ENCODE measurements around the gene FXYD3. TPM values are rescaled to one million over a fixed set of nuclear protein-coding genes. Genes with fewer than 3 reads are reported as not detected.

Gene FXYD3
- total and polyA plus RNA-seq, 7 experiments from 2014 or later, result not detected

DNA sequence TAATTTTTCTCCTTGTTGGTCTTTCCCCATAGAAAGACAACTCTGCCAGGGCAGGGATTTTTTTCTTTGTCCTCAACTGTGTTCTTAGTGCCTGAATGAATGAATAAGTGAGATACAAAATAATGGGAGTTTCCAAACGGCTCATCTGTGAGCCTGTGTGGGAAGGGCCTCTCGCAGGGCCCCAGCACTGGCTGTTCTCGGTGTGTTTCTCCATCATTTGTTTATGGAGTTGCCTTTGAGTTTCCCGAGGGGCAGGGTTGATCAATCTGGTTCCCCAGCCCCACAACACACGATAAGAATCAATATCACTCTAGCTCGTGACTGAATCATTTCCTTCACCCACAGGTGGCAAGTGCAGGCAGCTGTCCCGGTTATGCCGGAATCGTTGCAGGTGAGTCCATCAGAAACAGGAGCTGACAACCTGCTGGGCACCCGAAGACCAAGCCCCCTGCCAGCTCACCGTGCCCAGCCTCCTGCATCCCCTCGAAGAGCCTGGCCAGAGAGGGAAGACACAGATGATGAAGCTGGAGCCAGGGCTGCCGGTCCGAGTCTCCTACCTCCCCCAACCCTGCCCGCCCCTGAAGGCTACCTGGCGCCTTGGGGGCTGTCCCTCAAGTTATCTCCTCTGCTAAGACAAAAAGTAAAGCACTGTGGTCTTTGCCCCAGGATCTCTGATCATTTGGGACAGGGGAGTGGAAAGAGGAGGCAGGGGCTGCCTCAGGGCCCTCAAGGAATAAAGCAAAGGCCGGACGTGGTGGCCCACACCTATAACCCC, 53.8 kb downstream of the FXYD3 start:
- intact Hi-C loops (cut with micrococcal nuclease), result no loop called here
- Mint-ChIP-seq H3K27me3 (no peaks in the 10 kb centered on the region), H3K4me3 (peak overlapping the region in 4 of 10 donors; percentile 19 to 57 (median 35)), H3K9me3 (peaks cover 3 to 29% (median 13%) of the 10 kb centered on the region in 11 donors), H3K36me3 (peaks cover 26 to 76% (median 39%) of the 10 kb centered on the region in 5 donors), H3K27ac (peak overlapping the region; percentile 13 to 94 (median 89)), H3K4me1 (peaks cover 22 to 57% (median 45%) of the 10 kb centered on the region in 7 donors)
- CTCF ChIA-PET, result no interaction called here
- Histone ChIP-seq H3K27ac (ENCODE audit: low read depth, low read length) (peak overlapping the region; percentile 7), H3K27me3 (ENCODE audit: control insufficient read depth in 2 of 2, insufficient read depth in 2 of 2, low read length in 2 of 2) (no peaks in the 10 kb centered on the region), H3K9me3 (ENCODE audit: control insufficient read depth in 2 of 3, low read length in 3 of 3) (peaks cover 0 to 18% (median 10%) of the 10 kb centered on the region in 3 experiments), H3K4me1 (ENCODE audit: control insufficient read depth in 2 of 2, insufficient read depth in 2 of 2, low read length in 2 of 2) (peaks cover 34 to 42% of the 10 kb centered on the region in 2 donors), H3K4me3 (ENCODE audit: low read length) (no peak overlapping the region), H3K36me3 (ENCODE audit: control insufficient read depth in 2 of 3, insufficient read depth in 3 of 3, low read length in 3 of 3) (peaks cover 23 to 67% (median 28%) of the 10 kb centered on the region in 3 experiments)
- POLR2A ChIA-PET, result interaction anchor here (0.6 to 2.3 kb wide), 7 partner anchors 9 to 172 kb away, joined by 3 to 9 read pairs (median 5); no protein-coding TSS in a partner anchor
- DNase-seq (no peak), ATAC-seq (no peak)

DNA sequence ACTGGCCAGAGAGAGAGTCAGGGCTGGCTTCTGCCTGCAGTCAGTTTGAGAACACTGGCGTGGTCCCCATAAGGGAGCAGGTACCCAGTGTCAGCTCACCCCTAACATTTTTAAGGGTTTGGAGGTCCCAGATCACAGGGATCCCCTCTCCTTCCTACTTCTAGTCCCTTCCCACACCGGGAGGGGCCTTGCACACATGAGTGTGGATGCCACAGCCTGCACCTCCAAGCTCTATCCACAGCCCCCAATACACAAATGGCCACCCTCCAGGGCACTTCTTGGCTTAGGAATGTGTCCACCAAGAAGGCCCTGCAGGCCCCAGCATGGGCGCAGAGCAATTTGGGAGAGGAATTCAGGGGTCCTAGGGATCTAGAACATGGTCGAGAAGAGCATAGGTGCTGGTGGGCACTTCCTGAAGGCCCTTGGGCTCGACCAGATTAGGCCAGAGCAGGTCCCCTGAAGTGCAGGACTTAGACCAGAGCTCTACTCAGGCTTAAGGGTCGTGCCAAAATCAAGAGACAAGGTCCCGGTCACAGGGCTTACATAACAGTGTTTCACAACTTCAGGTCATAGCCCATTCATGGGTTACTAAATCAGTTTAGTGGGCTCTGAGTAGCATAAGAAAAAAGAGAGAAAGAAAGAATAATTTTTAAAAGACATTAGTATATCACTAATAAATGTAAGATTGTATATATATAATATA, 54.9 kb downstream of the FXYD3 start:
- no peak overlapping the region for H3K27ac ChIP-seq (ENCODE audit: low read depth, low read length)
- H3K27me3 ChIP-seq (ENCODE audit: control insufficient read depth in 2 of 2, insufficient read depth in 2 of 2, low read length in 2 of 2), result no peaks in the 10 kb centered on the region
- Mint-ChIP-seq H3K27ac (peak overlapping the region in 8 of 9 donors; percentile 40 to 94 (median 84)), H3K4me1 (peaks cover 29 to 60% (median 50%) of the 10 kb centered on the region in 7 donors), H3K36me3 (peaks cover 17 to 67% (median 28%) of the 10 kb centered on the region in 5 donors), H3K27me3 (no peaks in the 10 kb centered on the region), H3K4me3 (no peak overlapping the region), H3K9me3 (peaks cover 3 to 18% (median 10%) of the 10 kb centered on the region in 11 donors)
- no peak overlapping the region for H3K4me3 ChIP-seq (ENCODE audit: low read length)
- ChIA-PET CTCF (no interaction called here), POLR2A (interaction anchor here (0.9 to 2.3 kb wide), 3 partner anchors 10 to 41 kb away, joined by 3 to 9 read pairs (median 5); no protein-coding TSS in a partner anchor)
- H3K36me3 ChIP-seq (ENCODE audit: control insufficient read depth in 2 of 3, insufficient read depth in 3 of 3, low read length in 3 of 3), result peaks cover 13 to 56% (median 22%) of the 10 kb centered on the region in 3 experiments
- H3K9me3 ChIP-seq (ENCODE audit: control insufficient read depth in 2 of 3, low read length in 3 of 3), result peaks cover 0 to 12% (median 10%) of the 10 kb centered on the region in 3 experiments
- intact Hi-C loops (cut with micrococcal nuclease), result loop anchor here (2.0 to 5.0 kb wide), 2 partner anchors 16 to 42 kb away; partner anchors contain the start of gene FXYD5 (in 1 of the 2)
- peaks cover 34 to 42% of the 10 kb centered on the region in 2 donors for H3K4me1 ChIP-seq (ENCODE audit: control insufficient read depth in 2 of 2, insufficient read depth in 2 of 2, low read length in 2 of 2)
- peak in 1 of 9 donors; percentile 24 for DNase-seq
- ATAC-seq, result peak; percentile 10

DNA sequence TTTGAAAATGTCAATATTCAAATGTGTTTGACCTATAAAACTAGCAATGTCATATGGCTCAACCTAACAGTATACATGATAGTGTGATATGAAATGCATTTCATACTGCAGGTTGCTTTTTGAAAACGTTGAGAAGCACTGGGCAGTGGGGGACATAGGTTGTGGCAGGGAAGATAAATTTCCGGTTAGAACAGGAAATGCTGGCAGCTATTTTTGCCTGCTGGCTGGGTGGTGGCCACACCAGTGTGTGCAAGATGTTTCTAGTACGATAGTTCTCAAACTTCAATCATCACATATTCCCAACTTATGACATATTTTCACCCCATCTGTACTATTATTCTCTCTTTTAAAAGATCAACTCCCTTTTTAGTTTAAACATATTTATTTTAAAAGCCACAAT, 56.1 kb downstream of the FXYD3 start:
- Mint-ChIP-seq H3K27ac (peak overlapping the region; percentile 58 to 94 (median 82)), H3K4me3 (peak overlapping the region in 7 of 10 donors; percentile 4 to 62 (median 34)), H3K36me3 (peaks cover 5 to 55% (median 15%) of the 10 kb centered on the region in 5 donors), H3K4me1 (peaks cover 31 to 60% (median 50%) of the 10 kb centered on the region in 7 donors), H3K9me3 (peaks cover 0 to 6% (median 0%) of the 10 kb centered on the region in 11 donors), H3K27me3 (no peaks in the 10 kb centered on the region)
- no peaks in the 10 kb centered on the region for H3K27me3 ChIP-seq (ENCODE audit: control insufficient read depth in 2 of 2, insufficient read depth in 2 of 2, low read length in 2 of 2)
- no peak for DNase-seq
- ChIA-PET POLR2A (interaction anchor here (0.6 to 2.3 kb wide), 15 partner anchors 8 to 85 kb away, joined by 3 to 9 read pairs (median 4); partner anchors contain the start of gene FXYD5), CTCF (interaction anchor here (0.6 to 1.3 kb wide), 2 partner anchors 73 to 87 kb away, joined by 3 read pairs; no protein-coding TSS in a partner anchor)
- peaks cover 0 to under 1% (median under 1%) of the 10 kb centered on the region in 3 experiments for H3K9me3 ChIP-seq (ENCODE audit: control insufficient read depth in 2 of 3, low read length in 3 of 3)
- no peak overlapping the region for H3K4me3 ChIP-seq (ENCODE audit: low read length)
- H3K27ac ChIP-seq (ENCODE audit: low read depth, low read length), result peak overlapping the region; percentile 40
- peak; percentile 51 for ATAC-seq
- intact Hi-C loops (cut with micrococcal nuclease), result loop anchor here (2.0 to 5.0 kb wide), 2 partner anchors 17 to 41 kb away; partner anchors contain the start of gene FXYD5 (in 1 of the 2)
- H3K36me3 ChIP-seq (ENCODE audit: control insufficient read depth in 2 of 3, insufficient read depth in 3 of 3, low read length in 3 of 3), result peaks cover 1 to 44% (median 11%) of the 10 kb centered on the region in 3 experiments
- peaks cover 30 to 38% of the 10 kb centered on the region in 2 donors for H3K4me1 ChIP-seq (ENCODE audit: control insufficient read depth in 2 of 2, insufficient read depth in 2 of 2, low read length in 2 of 2)

Other genes starting within 250 kb of the FXYD3 start
- 10 to 100 TPM in 1 of 5 experiments, 1 to 10 TPM in 4; 2.0 to 13.1 (median 3.5) TPM for gene ZNF30, start 188.9 kb upstream of the FXYD3 start, total RNA-seq
- 10 to 100 TPM; 10.2 to 13.0 TPM for gene ZNF30, start 188.9 kb upstream of the FXYD3 start, polyA plus RNA-seq
- 10 to 100 TPM; 11.0 to 33.9 (median 14.7) TPM for gene ZNF792, start 151.6 kb upstream of the FXYD3 start, total RNA-seq
- 10 to 100 TPM; 18.3 to 23.5 TPM for gene ZNF792, start 151.6 kb upstream of the FXYD3 start, polyA plus RNA-seq
- gene GRAMD1A, start 115.5 kb upstream of the FXYD3 start, total RNA-seq, result 100 to 1,000 TPM in 4 of 5 experiments, 10 to 100 TPM in 1; 90.1 to 286 (median 253) TPM
- 10 to 100 TPM; 33.6 to 74.9 TPM for gene GRAMD1A, start 115.5 kb upstream of the FXYD3 start, polyA plus RNA-seq
- gene SCN1B, start 85.4 kb upstream of the FXYD3 start, total RNA-seq, result 1 to 10 TPM in 4 of 5 experiments, under 1 TPM in 1; 0.48 to 1.9 (median 1.8) TPM
- gene SCN1B, start 85.4 kb upstream of the FXYD3 start, polyA plus RNA-seq, result under 1 TPM in 1 of 2 donors, not detected in 1; 0.23 TPM
- gene HPN, start 74.1 kb upstream of the FXYD3 start, total RNA-seq, result not detected
- gene HPN, start 74.1 kb upstream of the FXYD3 start, polyA plus RNA-seq, result not detected
- 1 to 10 TPM in 1 of 5 experiments, under 1 TPM in 4; 0.19 to 1.6 (median 0.51) TPM for gene LGI4, start 19.2 kb downstream of the FXYD3 start, total RNA-seq
- not detected for gene LGI4, start 19.2 kb downstream of the FXYD3 start, polyA plus RNA-seq
- 1 to 10 TPM in 1 of 5 experiments, under 1 TPM in 2, not detected in 2; 0.46 to 1.2 (median 0.78) TPM for gene FXYD1, start 23.0 kb downstream of the FXYD3 start, total RNA-seq
- gene FXYD1, start 23.0 kb downstream of the FXYD3 start, polyA plus RNA-seq, result under 1 TPM in 1 of 2 donors, not detected in 1; 0.91 TPM
- 10 to 100 TPM in 1 of 5 experiments, 1 to 10 TPM in 4; 1.8 to 13.2 (median 3.5) TPM for gene FXYD7, start 27.4 kb downstream of the FXYD3 start, total RNA-seq
- gene FXYD7, start 27.4 kb downstream of the FXYD3 start, polyA plus RNA-seq, result 1 to 10 TPM; 2.1 to 2.6 TPM
- 100 to 1,000 TPM; 362 to 458 (median 387) TPM for gene FXYD5, start 38.9 kb downstream of the FXYD3 start, total RNA-seq
- gene FXYD5, start 38.9 kb downstream of the FXYD3 start, polyA plus RNA-seq, result 100 to 1,000 TPM; 464 to 575 TPM
- gene FAM187B, start 112.9 kb downstream of the FXYD3 start, total RNA-seq, result not detected
- not detected for gene FAM187B, start 112.9 kb downstream of the FXYD3 start, polyA plus RNA-seq
- gene LSR, start 133.2 kb downstream of the FXYD3 start, total RNA-seq, result 10 to 100 TPM in 4 of 5 experiments, 1 to 10 TPM in 1; 4.6 to 59.3 (median 25.1) TPM
- gene LSR, start 133.2 kb downstream of the FXYD3 start, polyA plus RNA-seq, result 10 to 100 TPM; 23.4 to 39.1 TPM
- gene USF2, start 153.1 kb downstream of the FXYD3 start, total RNA-seq, result 100 to 1,000 TPM; 145 to 256 (median 225) TPM
- gene USF2, start 153.1 kb downstream of the FXYD3 start, polyA plus RNA-seq, result 1 to 10 TPM; 6.8 to 7.0 TPM
- 1 to 10 TPM in 2 of 5 experiments, under 1 TPM in 3; 0.44 to 2.5 (median 0.66) TPM for gene HAMP, start 166.7 kb downstream of the FXYD3 start, total RNA-seq
- not detected for gene HAMP, start 166.7 kb downstream of the FXYD3 start, polyA plus RNA-seq
- gene MAG, start 176.3 kb downstream of the FXYD3 start, total RNA-seq, result under 1 TPM in 1 of 5 experiments, not detected in 4; 0.29 TPM
- under 1 TPM in 1 of 2 donors, not detected in 1; 0.31 TPM for gene MAG, start 176.3 kb downstream of the FXYD3 start, polyA plus RNA-seq
- 10 to 100 TPM in 1 of 5 experiments, 1 to 10 TPM in 4; 1.5 to 23.9 (median 1.9) TPM for gene CD22, start 213.4 kb downstream of the FXYD3 start, total RNA-seq
- 1 to 10 TPM in 1 of 2 donors, under 1 TPM in 1; 0.70 to 1.1 TPM for gene CD22, start 213.4 kb downstream of the FXYD3 start, polyA plus RNA-seq
- gene FFAR1, start 232.1 kb downstream of the FXYD3 start, total RNA-seq, result 1 to 10 TPM in 1 of 5 experiments, under 1 TPM in 2, not detected in 2; 0.10 to 1.3 (median 0.24) TPM
- gene FFAR1, start 232.1 kb downstream of the FXYD3 start, polyA plus RNA-seq, result not detected
- under 1 TPM in 3 of 5 experiments, not detected in 2; 0.31 to 0.91 (median 0.72) TPM for gene FFAR3, start 242.6 kb downstream of the FXYD3 start, total RNA-seq
- gene FFAR3, start 242.6 kb downstream of the FXYD3 start, polyA plus RNA-seq, result not detected